Measurements from ENCODE around the gene SLC17A7. TPM values are rescaled to one million over a fixed set of nuclear protein-coding genes. Genes with fewer than 3 reads are reported as not detected.

The SLC17A7 gene
- total and polyA plus RNA-seq, 2 of the 8 experiments (the other 6 are each of a cell fraction or from before 2014, with no cell fraction given) = 2.7 to 3.0 TPM

GRCh38 chr19:49436381-49437017 lies 4.8 kb downstream of the SLC17A7 start:
- Histone ChIP-seq H3K79me1 (ENCODE audit: low read depth, low read length) (no peaks in the 10 kb centered on the region), H3K4me3 (ENCODE audit: extremely low read depth in 1 of 4, insufficient read depth in 2 of 4, low read depth in 3 of 4, low read length in 4 of 4) (peak overlapping the region; percentile 26 to 55 (median 35); a peak in 7 of 8 replicates), H3K27me3 (replicated peaks in 1 of 4; ENCODE audit: control insufficient read depth in 3 of 4, extremely low read depth in 1 of 4, insufficient read depth in 3 of 4, low read length in 3 of 4) (peaks cover 30 to 72% (median 62%) of the 10 kb centered on the region in 4 experiments)
- TF ChIP-seq SUZ12 (IDR thresholded peaks at IDR 0.05; ENCODE audit: low read length) (no peak), SP4 (IDR thresholded peaks at IDR 0.05; ENCODE audit: low read length) (0 out of 2 replicates have a peak, but pooled peaks have one; percentile 41), USF2 (IDR thresholded peaks at IDR 0.05; ENCODE audit: low read length) (peak; percentile 76), SP1 (IDR thresholded peaks at IDR 0.05; ENCODE audit: low read depth, low read length) (peak; percentile 60; the same call in 1 of the 2 replicates), SIRT6 (IDR thresholded peaks at IDR 0.05; ENCODE audit: low read length) (no peak), KDM4A (IDR thresholded peaks at IDR 0.05; ENCODE audit: low read depth, low read length, severe bottlenecking) (peak; percentile 47), EGR1 (IDR thresholded peaks at IDR 0.05; ENCODE audit: borderline replicate concordance, low read depth, low read length) (peak; percentile 61; the same call in 1 of the 2 replicates), EZH2 (IDR thresholded peaks at IDR 0.05; ENCODE audit: low read depth, low read length, severe bottlenecking) (no peak), TCF12 (IDR thresholded peaks at IDR 0.05; ENCODE audit: low read depth, low read length) (no peak), BCL11A (IDR thresholded peaks at IDR 0.05; ENCODE audit: low read depth in 2 of 2, low read length in 2 of 2) (no peak), GTF2F1 (IDR thresholded peaks at IDR 0.05; ENCODE audit: borderline replicate concordance, low read depth, low read length) (no peak)

More at GRCh38 chr19:49436381-49437017, 4.8 kb downstream of the SLC17A7 start:
- H3K4me2 ChIP-seq (ENCODE audit: insufficient read depth in 1 of 2, low read depth in 2 of 2, low read length in 2 of 2) = peak overlapping the region; percentile 52 to 80
- H3K23me2 ChIP-seq (ENCODE audit: low read depth, low read length) = peaks cover 15% of the 10 kb centered on the region; the same call in 1 of the 2 replicates
- H4K8ac ChIP-seq (ENCODE audit: extremely low read depth, insufficient read depth, low read length) = no peak overlapping the region
- H3K4ac ChIP-seq (replicated peaks; ENCODE audit: insufficient read length, low read depth, low read length) = no peak overlapping the region
- no peak overlapping the region for H4K91ac ChIP-seq (replicated peaks; ENCODE audit: insufficient read length, low read length)
- ChIA-PET POLR2A (ENCODE audit: partially characterized antibody) (interaction anchor here (0.6 to 2.3 kb wide), 13 partner anchors 9 to 493 kb away, joined by 3 to 17 read pairs (median 4); partner anchors contain the start of genes ALDH16A1 and GFY), CTCF (ENCODE audit: partially characterized antibody) (interaction anchor here (0.8 to 4.7 kb wide), 16 partner anchors 9 to 103 kb away, joined by 3 to 38 read pairs (median 4); partner anchors contain the start of genes DKKL1, GFY and PTH2)
- FAIRE-seq (peak; percentile 75), DNase-seq (ENCODE audit: low read depth in 1 of 2, low spot score in 2 of 2) (peak; percentile 89 to 100)
- no peak overlapping the region for H2BK5ac ChIP-seq (ENCODE audit: low read depth, low read length)
- no peaks in the 10 kb centered on the region for H4K20me1 ChIP-seq (replicated peaks in 1 of 2; ENCODE audit: control insufficient read depth in 1 of 2, insufficient read depth in 2 of 2, low read length in 2 of 2)
- no peak overlapping the region for H3K23ac ChIP-seq (ENCODE audit: insufficient read length)
- 0 out of 2 replicates have a peak overlapping the region, but pooled peaks have one; percentile 6 for H2BK12ac ChIP-seq (ENCODE audit: low read depth, low read length)
- H3K4me1 ChIP-seq (replicated peaks in 1 of 4; ENCODE audit: control insufficient read depth in 3 of 4, insufficient read depth in 4 of 4, low read length in 3 of 4) = peaks cover 0 to 16% (median 12%) of the 10 kb centered on the region in 4 experiments; a peak in 5 of 7 replicates
- H4K5ac ChIP-seq (ENCODE audit: insufficient read length, low read depth, low read length) = no peak overlapping the region
- no peak overlapping the region for H3K9ac ChIP-seq (replicated peaks in 1 of 4; ENCODE audit: extremely low read depth in 1 of 4, low read depth in 3 of 4, low read length in 3 of 4)
- H3K27ac ChIP-seq (ENCODE audit: low read depth, low read length) = no peak overlapping the region
- peaks cover 0 to 2% of the 10 kb centered on the region in 2 experiments; a peak in 1 of 4 replicates for H3K9me3 ChIP-seq (ENCODE audit: insufficient read depth in 2 of 2, low read depth in 1 of 2, low read length in 1 of 2)
- no peak overlapping the region for H3K18ac ChIP-seq (ENCODE audit: extremely low read depth, low read length)
- H2AK5ac ChIP-seq (ENCODE audit: low read depth, low read length) = no peak overlapping the region
- WGBS, 2 experiments (ENCODE audit: extremely low coverage in 1 of 2, insufficient coverage in 1 of 2, insufficient read length in 1 of 2, insufficient replicate concordance in 2 of 2, low coverage in 1 of 2, low lambda C conversion rate in 2 of 2, missing lambda C conversion rate in 1 of 2) = 14% methylated on average over 39 of the region's 42 CpGs; no CpG with 5 or more reads in 1 of the 2 experiments
- H3K36me3 ChIP-seq (ENCODE audit: control insufficient read depth in 2 of 4, insufficient read depth in 4 of 4, low read length in 3 of 4) = no peaks in the 10 kb centered on the region
- H3K79me2 ChIP-seq (ENCODE audit: control insufficient read depth in 1 of 2, insufficient read depth in 2 of 2, low read length in 2 of 2) = no peaks in the 10 kb centered on the region
- no peak overlapping the region for H2BK20ac ChIP-seq (ENCODE audit: low read length)
- no peak overlapping the region for H3K14ac ChIP-seq (ENCODE audit: insufficient read length)
- peak overlapping the region; percentile 90; the same call in 1 of the 2 replicates for H2BK15ac ChIP-seq (ENCODE audit: low read length)
- peak overlapping the region; percentile 84; the same call in 1 of the 2 replicates for H2AFZ ChIP-seq (ENCODE audit: low read length)
- H3K56ac ChIP-seq (replicated peaks; ENCODE audit: insufficient read length, low read depth, low read length) = no peak overlapping the region
- no peak overlapping the region for H2BK120ac ChIP-seq (replicated peaks; ENCODE audit: low read depth, low read length)
